Osteoblast (primary cell): ENCODE data around the gene WDR18. TPM values are rescaled to one million over a fixed set of nuclear protein-coding genes. Genes with fewer than 3 reads are reported as not detected.

ENCODE experiments used
- DNase-seq: peaks from one replicate; pipeline ENCODE4 v3.0.0; 2011; ENCODE audit warnings: low spot score, mixed read lengths; ENCODE audit not compliant: insufficient read length; ENCODE audit errors: missing footprints
- H2AFZ ChIP-seq: 2 replicates; pipeline ENCODE4 v1.6.0; 2011; ENCODE audit warnings: mild to moderate bottlenecking, low read length
- H3K27ac ChIP-seq: 2 replicates; pipeline ENCODE4 v1.5.1; 2011; ENCODE audit warnings: mild to moderate bottlenecking, low read depth, low read length, moderate library complexity
- H3K27me3 ChIP-seq: 2 replicates; pipeline ENCODE4 v1.6.0; 2012; ENCODE audit warnings: mild to moderate bottlenecking, control low read depth, inconsistent platforms, low read length, moderate library complexity; ENCODE audit not compliant: insufficient read depth
- H3K36me3 ChIP-seq: 2 replicates; pipeline ENCODE4 v1.5.1; 2011; ENCODE audit warnings: mild to moderate bottlenecking, low read length, control low read depth, moderate library complexity; ENCODE audit not compliant: insufficient read depth
- H3K4me1 ChIP-seq: 2 replicates; pipeline ENCODE4 v1.5.1; 2011; ENCODE audit warnings: mild to moderate bottlenecking, low read length, control low read depth, moderate library complexity; ENCODE audit not compliant: insufficient read depth
- H3K4me2 ChIP-seq: 2 replicates; pipeline ENCODE4 v1.6.0; 2011; ENCODE audit warnings: mild to moderate bottlenecking, low read length; ENCODE audit not compliant: insufficient read depth
- H3K4me3 ChIP-seq: fragments of 200-600 bp; sonication (generic); 3 replicates; pipeline ENCODE4 v1.5.1; 2012; ENCODE audit warnings: mild to moderate bottlenecking, low read length, inconsistent platforms; ENCODE audit not compliant: insufficient read depth
- H3K79me2 ChIP-seq: 2 replicates; pipeline ENCODE4 v1.6.0; 2012; ENCODE audit warnings: mild to moderate bottlenecking, low read length, control low read depth, inconsistent platforms; ENCODE audit not compliant: insufficient read depth
- H3K9me3 ChIP-seq: 2 replicates; pipeline ENCODE4 v1.5.1; 2011; ENCODE audit warnings: low read depth, low read length, control low read depth
- H4K20me1 ChIP-seq: 2 replicates; pipeline ENCODE4 v1.6.0; 2012; ENCODE audit warnings: mild to moderate bottlenecking, low read length, control low read depth; ENCODE audit not compliant: insufficient read depth
- CTCF ChIP-seq: IDR thresholded peaks from 2 replicates; pipeline ENCODE4 v1.5.1; 2011; ENCODE audit warnings: mild to moderate bottlenecking, low read depth, low read length, moderate library complexity; ENCODE audit errors: extremely low read depth
- total RNA-seq: library from RNA; depleted of rRNA; stranded (reverse); fragments of >200 nt; gene quantifications from 2 replicates; pipeline ENCODE4 v1.2.3, GENCODE V29; 2012

WDR18 gene
- total RNA-seq, 1 donor: 45.6 TPM

DNA sequence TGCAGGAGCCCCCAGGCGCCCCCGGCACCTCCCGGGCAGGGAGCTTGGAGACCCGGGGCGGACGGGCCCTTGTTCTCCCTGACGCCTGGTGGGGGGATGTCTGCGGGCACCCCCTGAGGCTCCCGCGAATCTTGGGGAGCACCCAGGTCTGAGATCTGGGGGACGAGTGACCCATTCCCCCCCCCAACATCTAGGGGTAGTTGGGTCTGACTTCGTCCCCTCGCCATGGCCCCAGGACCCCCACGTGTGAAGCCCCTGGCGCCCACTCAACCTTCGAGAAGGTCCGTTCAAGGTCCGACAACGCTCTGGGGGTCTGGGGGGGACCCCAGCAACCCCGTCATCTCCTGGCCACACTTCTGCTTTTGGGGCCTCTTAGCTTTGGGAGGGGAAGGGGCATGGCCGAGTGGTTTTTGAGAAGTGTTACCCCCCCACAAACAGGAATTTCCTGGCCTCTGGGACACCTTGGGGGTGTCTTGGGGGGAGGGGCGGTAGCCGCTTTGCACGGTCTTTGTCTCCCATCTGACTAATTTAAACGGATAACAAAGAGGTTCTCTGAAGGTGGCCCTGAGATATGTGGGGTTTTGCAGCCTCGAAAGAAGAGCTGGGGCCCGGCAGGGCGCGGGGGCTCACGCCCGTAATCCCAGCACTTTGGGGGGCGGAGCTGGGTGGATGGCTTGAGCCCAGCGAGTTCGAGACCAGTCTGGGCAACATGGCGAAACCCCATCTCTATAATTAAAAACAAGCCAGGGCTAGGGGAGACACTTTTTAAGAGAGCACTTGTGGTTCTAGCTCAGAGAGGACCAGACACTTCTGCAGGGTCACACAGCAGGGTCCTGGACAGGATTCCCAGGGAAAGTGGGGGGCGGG lies 42.9 kb downstream of the WDR18 start:
- peaks cover 54% of the 10 kb centered on the region for H3K79me2 ChIP-seq
- no peaks in the 10 kb centered on the region for H3K27me3 ChIP-seq
- H3K4me2 ChIP-seq: peak overlapping the region; percentile 91
- peak overlapping the region; percentile 98 for H3K4me3 ChIP-seq
- H3K4me1 ChIP-seq: peaks cover 11% of the 10 kb centered on the region
- TF ChIP-seq CTCF: no peak
- DNase-seq: no peak
- peak overlapping the region; percentile 79 for H3K27ac ChIP-seq
- H3K36me3 ChIP-seq: peaks cover 14% of the 10 kb centered on the region
- peaks cover 36% of the 10 kb centered on the region for H4K20me1 ChIP-seq
- H2AFZ ChIP-seq: no peak overlapping the region
- no peaks in the 10 kb centered on the region for H3K9me3 ChIP-seq

GRCh38 chr19:1027650-1028061 lies 43.5 kb downstream of the WDR18 start:
- Histone ChIP-seq H3K27me3 (no peaks in the 10 kb centered on the region), H4K20me1 (peaks cover 42% of the 10 kb centered on the region), H3K36me3 (peaks cover 21% of the 10 kb centered on the region), H3K4me1 (peaks cover 11% of the 10 kb centered on the region), H3K27ac (peak overlapping the region; percentile 79), H3K4me3 (peak overlapping the region; percentile 98), H2AFZ (no peak overlapping the region), H3K79me2 (peaks cover 60% of the 10 kb centered on the region), H3K4me2 (peak overlapping the region; percentile 91), H3K9me3 (no peaks in the 10 kb centered on the region)
- TF ChIP-seq CTCF: no peak
- DNase-seq: peak; percentile 93

DNA sequence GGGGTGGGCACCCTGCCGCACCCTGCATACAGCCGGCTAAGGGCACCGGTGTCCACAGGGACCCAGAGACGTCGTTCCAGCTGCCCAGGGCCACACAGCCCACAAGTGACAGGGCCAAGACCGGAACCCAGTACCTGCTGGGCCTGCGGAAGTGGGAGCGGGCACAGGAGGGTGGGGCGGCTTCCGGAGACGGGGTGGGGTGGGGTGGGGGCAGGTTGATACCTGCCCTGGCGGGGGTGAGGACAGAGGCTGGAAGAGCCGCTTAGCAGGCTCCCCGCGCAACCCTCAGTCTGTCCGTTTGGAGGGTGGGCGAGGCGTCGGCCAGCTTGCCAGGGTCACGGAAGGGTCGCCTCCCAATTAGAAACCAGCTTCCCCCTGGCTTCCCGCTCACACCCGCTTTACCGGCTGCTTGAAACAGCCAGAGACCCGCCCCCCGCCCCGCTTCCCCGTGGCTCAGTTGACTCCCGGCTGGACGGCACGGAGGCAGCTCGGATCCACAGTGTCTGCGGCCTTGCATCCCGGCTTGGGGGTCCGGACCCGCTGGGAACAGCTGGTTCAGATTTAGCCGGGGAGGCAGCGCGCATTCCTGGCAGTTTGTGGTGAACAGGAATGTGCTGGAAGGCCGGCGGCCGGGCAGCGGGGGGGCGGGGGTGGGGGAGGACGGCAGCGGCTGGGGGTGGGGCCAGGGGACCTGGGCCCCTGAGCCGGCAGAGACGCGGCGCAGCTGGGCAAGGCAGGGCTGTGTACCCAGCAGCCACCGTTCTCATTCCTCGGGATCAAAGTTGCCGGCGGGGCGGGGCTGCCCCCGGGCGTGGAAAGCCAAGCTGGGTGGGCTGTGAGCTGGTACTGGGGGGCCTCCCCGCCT lies 44.1 kb downstream of the WDR18 start:
- TF ChIP-seq CTCF: no peak
- Histone ChIP-seq H2AFZ (no peak overlapping the region), H3K27ac (peak overlapping the region; percentile 53), H3K36me3 (peaks cover 27% of the 10 kb centered on the region), H3K4me3 (peak overlapping the region; percentile 98), H3K4me1 (peaks cover 8% of the 10 kb centered on the region), H3K79me2 (peaks cover 65% of the 10 kb centered on the region), H3K27me3 (no peaks in the 10 kb centered on the region), H4K20me1 (peaks cover 48% of the 10 kb centered on the region), H3K9me3 (no peaks in the 10 kb centered on the region), H3K4me2 (peak overlapping the region; percentile 91)
- peak; percentile 100 for DNase-seq
